GM12873 (cell line): Measurements from ENCODE around the gene ARRDC3.

Experiments
- CTCF ChIP-seq: IDR thresholded peaks from 2 replicates; pipeline ENCODE4 v1.5.1; 2012; ENCODE audit warnings: low read depth, mild to moderate bottlenecking, moderate library complexity, low read length, control low read depth; ENCODE audit not compliant: insufficient read depth; ENCODE audit errors: missing control alignments

ARRDC3 gene

DNA sequence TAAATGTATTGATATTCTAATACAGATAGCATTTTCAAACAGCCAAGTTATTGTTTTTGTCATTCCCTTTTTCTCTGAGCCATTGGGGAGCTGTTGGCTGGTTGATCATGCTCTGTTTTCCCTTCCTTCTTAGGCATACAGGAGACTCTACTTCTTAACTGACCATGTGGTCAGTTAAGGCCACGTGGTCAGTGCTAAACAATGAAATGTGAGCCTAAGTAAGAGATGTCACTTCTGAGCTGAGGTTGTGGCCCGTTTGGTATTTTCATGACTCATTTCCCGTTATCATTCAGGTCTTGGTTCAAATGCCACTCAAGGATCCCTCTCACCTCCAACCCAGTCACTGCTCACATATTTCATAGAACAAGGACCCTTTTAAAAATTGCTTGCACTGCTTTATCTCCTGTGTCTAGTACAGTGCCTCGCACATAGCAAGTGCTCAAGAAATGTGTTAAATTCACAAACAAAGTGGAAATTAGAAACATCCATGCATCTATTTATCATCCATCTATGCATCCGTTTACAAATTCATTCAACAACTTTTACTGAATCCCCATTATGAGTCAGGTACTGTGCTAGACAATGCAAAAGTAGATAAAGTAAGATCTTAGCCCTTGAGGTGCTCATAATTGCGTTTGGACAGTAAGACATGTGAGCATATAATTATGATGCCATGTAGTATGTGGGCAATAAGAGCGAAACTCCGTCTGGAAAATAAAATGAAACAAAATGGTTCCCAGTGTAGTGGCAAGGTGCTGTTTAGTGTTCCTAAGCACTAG, 50.7 kb downstream of the ARRDC3 start:
- no peak for TF ChIP-seq CTCF

DNA sequence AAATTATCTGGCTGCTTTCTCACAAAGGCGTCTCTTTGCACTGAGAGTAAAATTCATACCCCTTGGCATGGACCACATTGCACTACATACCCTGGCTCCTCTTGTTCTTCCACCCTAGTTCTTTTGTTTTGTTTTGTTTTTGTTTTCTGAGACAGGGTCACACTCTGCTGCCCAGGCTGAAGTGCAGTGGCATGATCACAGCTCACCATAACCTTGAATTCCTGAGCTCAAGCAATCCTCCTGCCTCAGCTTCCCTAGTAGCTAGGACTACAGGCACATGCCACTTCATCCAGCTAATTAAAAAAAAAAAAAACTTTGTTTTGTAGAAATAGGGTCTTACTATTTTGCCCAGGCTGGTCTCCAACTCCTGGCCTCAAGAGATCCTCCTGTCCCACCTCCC, 51.4 kb downstream of the ARRDC3 start:
- no peak for TF ChIP-seq CTCF

DNA sequence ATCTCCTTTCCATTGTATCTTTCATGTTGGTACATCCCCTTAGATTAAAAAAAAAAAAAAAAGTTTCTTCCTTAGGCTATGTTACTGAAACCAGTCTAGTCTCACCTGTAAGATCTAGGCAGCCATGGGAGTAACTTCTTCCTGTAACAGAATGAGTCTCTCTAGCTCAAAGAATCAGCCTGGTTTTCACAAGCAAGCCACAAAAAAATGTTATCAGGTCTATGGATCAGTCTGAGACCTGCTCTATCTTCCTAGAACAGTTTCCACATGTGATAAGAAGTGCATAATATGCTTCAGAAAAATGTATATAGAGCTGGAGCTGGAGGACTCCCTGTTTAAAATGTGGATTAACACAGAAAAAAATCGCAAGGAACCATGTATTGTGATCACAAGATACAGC, 53.8 kb downstream of the ARRDC3 start:
- no peak for TF ChIP-seq CTCF

DNA sequence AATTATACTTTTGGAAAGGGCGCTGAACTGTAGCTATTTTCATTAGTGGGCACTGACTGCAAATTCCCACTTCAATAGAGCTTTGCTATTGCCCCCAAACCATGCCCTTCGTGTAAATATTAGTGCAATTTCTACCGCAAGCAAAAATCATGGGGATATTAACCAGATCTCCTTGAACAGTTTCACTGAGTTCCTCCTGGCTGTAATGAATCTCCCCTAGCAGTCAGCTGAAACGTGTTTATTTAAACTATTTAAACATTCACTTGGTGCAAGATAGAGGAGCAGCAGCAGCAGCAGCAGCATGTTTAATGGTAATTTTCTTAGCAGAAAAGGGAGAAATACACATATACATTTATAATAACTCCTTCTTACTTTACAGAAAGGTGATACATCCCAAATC, 54.4 kb downstream of the ARRDC3 start:
- no peak for TF ChIP-seq CTCF

DNA sequence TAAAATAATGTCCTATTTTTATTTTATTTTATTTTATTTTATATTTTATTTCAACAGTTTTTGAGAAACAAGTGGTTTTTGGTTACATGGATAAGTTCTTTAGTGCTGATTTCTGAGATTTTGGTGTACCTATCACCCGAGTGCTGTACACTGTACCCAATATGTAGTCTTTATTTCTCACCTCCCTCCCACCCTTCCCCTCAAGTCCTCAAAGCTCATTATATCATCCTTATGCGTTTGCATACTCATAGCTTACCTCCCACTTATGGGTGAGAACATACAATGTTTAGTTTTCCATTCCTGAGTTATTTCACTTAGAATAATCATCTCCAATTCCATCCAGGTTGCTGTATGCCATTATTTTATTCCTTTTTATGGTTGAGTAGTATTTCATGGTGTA, 63.5 kb downstream of the ARRDC3 start:
- TF ChIP-seq CTCF = no peak

- TF ChIP-seq CTCF = no peak
These were observed 64.4 kb downstream of the ARRDC3 start for GRCh38 chr5:91318724-91319123.
